B cell (primary cell): ENCODE data around the gene IL1R2. TPM values are rescaled to one million over a fixed set of nuclear protein-coding genes. Genes with fewer than 3 reads are reported as not detected.

ENCODE experiments used
- ATAC-seq: fragments of 200-7000 bp; cut with Tn5 transposase; one replicate; pipeline ENCODE4 v1.10.0; 2021; ENCODE audit warnings: low read depth, mild to moderate bottlenecking, moderate number of reproducible peaks, moderate library complexity
- CTCF ChIA-PET: fragments of 350-600 bp; sonication (Branson Sonifier 250); formaldehyde crosslinking; loops from one replicate; lab custom pipeline; 2021; ENCODE audit warnings: antibody characterized with exemption, inconsistent platforms; lab: Charles Lee
- POLR2A ChIA-PET: fragments of 350-600 bp; sonication (Branson Sonifier 250); formaldehyde crosslinking; loops from one replicate; lab custom pipeline; 2021; ENCODE audit warnings: antibody characterized with exemption; lab: Charles Lee
- DNase-seq: peaks from one replicate; pipeline ENCODE4 v3.0.0; 2013
- H2AFZ ChIP-seq: 2 replicates; pipeline ENCODE4 v1.6.1; 2012; ENCODE audit warnings: mild to moderate bottlenecking, low read depth, low read length; ENCODE audit not compliant: insufficient read depth, poor library complexity, severe bottlenecking
- H3K27ac ChIP-seq, 2 donors: 1 replicate in 1 of 2; 2 replicates in 1 of 2; pipeline ENCODE4 v1.5.1; 2012 to 2013; ENCODE audit warnings: low read length in 2 of 2, mild to moderate bottlenecking in 2 of 2, moderate library complexity in 1 of 2
- H3K27me3 ChIP-seq, 4 experiments: fragments of 200-600 bp in 1 of 4; sonication (generic) in 1 of 4; replicated peaks in 1 of 4; 1 replicate in 2 of 4; 2 replicates in 2 of 4; pipeline versions ENCODE4 v1.6.1 to v1.7.0; 2013 to 2016; ENCODE audit warnings: low read length in 3 of 4, mild to moderate bottlenecking in 2 of 4, mixed read lengths in 1 of 4, moderate library complexity in 1 of 4; ENCODE audit not compliant: insufficient read depth in 4 of 4, control insufficient read depth in 3 of 4; ENCODE audit errors: control extremely low read depth in 1 of 4
- H3K36me3 ChIP-seq, 2 experiments: replicated peaks in 1 of 2; 1 replicate in 1 of 2; 2 replicates in 1 of 2; pipeline versions ENCODE4 v1.6.1 to v1.7.1; 2013; ENCODE audit warnings: low read length in 1 of 2; ENCODE audit not compliant: insufficient read depth in 2 of 2, control insufficient read depth in 1 of 2; ENCODE audit errors: control extremely low read depth in 1 of 2, extremely low read depth in 1 of 2
- H3K4me1 ChIP-seq, 2 donors: fragments of 200-600 bp in 1 of 2; sonication (generic) in 1 of 2; 1 replicate in 1 of 2; 2 replicates in 1 of 2; pipeline versions ENCODE4 v1.5.1 to v1.6.1; 2013 to 2017; ENCODE audit warnings: low read length in 2 of 2; ENCODE audit not compliant: control insufficient read depth in 2 of 2, insufficient read depth in 2 of 2
- H3K4me2 ChIP-seq: replicated peaks from 2 replicates; pipeline ENCODE3; 2012; ENCODE audit warnings: mild to moderate bottlenecking, low read depth, low read length; ENCODE audit not compliant: poor library complexity, severe bottlenecking
- H3K4me3 ChIP-seq, 5 experiments: fragments of 200-600 bp in 1 of 5; sonication (generic) in 1 of 5; 1 replicate in 3 of 5; 2 replicates in 2 of 5; pipeline versions ENCODE4 v1.5.1 to v1.7.0; 2011 to 2016; ENCODE audit warnings: low read length in 4 of 5, mild to moderate bottlenecking in 4 of 5, low read depth in 2 of 5, control low read depth in 1 of 5, moderate library complexity in 1 of 5; ENCODE audit not compliant: insufficient read depth in 1 of 5; ENCODE audit errors: control extremely low read depth in 1 of 5, extremely low read depth in 1 of 5
- H3K79me2 ChIP-seq: fragments of 200-600 bp; sonication (generic); one replicate; pipeline ENCODE4 v1.6.0; 2016; ENCODE audit warnings: low read length; ENCODE audit not compliant: control insufficient read depth, insufficient read depth
- H3K9ac ChIP-seq: fragments of 200-600 bp; sonication (generic); 2 replicates; pipeline ENCODE4 v1.6.1; 2017; ENCODE audit warnings: mild to moderate bottlenecking, low read length, moderate library complexity
- H3K9me3 ChIP-seq, 3 donors: one replicate each; pipeline versions ENCODE4 v1.6.1 to v1.7.1; 2013; ENCODE audit warnings: low read length in 2 of 3; ENCODE audit not compliant: control insufficient read depth in 2 of 3, insufficient read depth in 1 of 3; ENCODE audit errors: control extremely low read depth in 1 of 3
- H4K20me1 ChIP-seq: 2 replicates; pipeline ENCODE4 v1.6.0; 2012; ENCODE audit warnings: mild to moderate bottlenecking, low read length; ENCODE audit not compliant: insufficient read depth, control insufficient read depth, poor library complexity, severe bottlenecking
- H3K27ac Mint-ChIP-seq: one replicate; pipeline ENCODE4 v1.8.0; 2021; ENCODE audit warnings: mixed read lengths
- H3K27me3 Mint-ChIP-seq: one replicate; pipeline ENCODE4 v1.8.0; 2021; ENCODE audit warnings: mixed read lengths
- H3K4me1 Mint-ChIP-seq: one replicate; pipeline ENCODE4 v1.8.0; 2021; ENCODE audit warnings: mixed read lengths
- H3K4me3 Mint-ChIP-seq: one replicate; pipeline ENCODE4 v1.8.0; 2021; ENCODE audit warnings: mixed read lengths
- H3K9me3 Mint-ChIP-seq: one replicate; pipeline ENCODE4 v1.8.0; 2022; ENCODE audit warnings: mixed read lengths; ENCODE audit not compliant: insufficient read depth
- EZH2 ChIP-seq: IDR thresholded peaks from 2 replicates; pipeline ENCODE4 v1.6.1; 2012; ENCODE audit warnings: borderline replicate concordance, low read depth, mild to moderate bottlenecking, moderate library complexity, low read length; ENCODE audit not compliant: insufficient read depth, poor library complexity, severe bottlenecking
- WGBS: methylation state at CpG from one replicate; pipeline ENCODE4 v1.1.5; 2013; ENCODE audit warnings: missing lambda C conversion rate; ENCODE audit not compliant: insufficient coverage; 5-methylcytosine and 5-hydroxymethylcytosine counted together
- intact Hi-C: fragments of 100-400 bp; cut with micrococcal nuclease; formaldehyde crosslinking; loops from one replicate; pipeline ENCODE4 v1.10.0; 2022
- polyA plus RNA-seq: library from polyadenylated mRNA; depleted of rRNA; stranded (reverse); fragments of >200 nt; gene quantifications from 2 replicates; pipeline ENCODE4 v1.2.3, GENCODE V29; 2012
- total RNA-seq, 2 donors: library from RNA; stranded (reverse); fragments of 120-200 nt in 1 of 2; gene quantifications; 1 replicate in 1 of 2; 2 replicates in 1 of 2; pipeline versions ENCODE4 v1.2.3 to v1.2.4, GENCODE V29; 2013 to 2022
- TF ChIP-seq, protein P1 (sequence below): fragments of 200-600 bp; IDR thresholded peaks from one replicate; pipeline ENCODE4 v1.8.0; 2022; ENCODE audit warnings: antibody characterized with exemption, mild to moderate bottlenecking

The IL1R2 gene
- total and polyA plus RNA-seq, 2 donors (not counting 1 experiment from before 2014, with no cell fraction given): not detected

DNA sequence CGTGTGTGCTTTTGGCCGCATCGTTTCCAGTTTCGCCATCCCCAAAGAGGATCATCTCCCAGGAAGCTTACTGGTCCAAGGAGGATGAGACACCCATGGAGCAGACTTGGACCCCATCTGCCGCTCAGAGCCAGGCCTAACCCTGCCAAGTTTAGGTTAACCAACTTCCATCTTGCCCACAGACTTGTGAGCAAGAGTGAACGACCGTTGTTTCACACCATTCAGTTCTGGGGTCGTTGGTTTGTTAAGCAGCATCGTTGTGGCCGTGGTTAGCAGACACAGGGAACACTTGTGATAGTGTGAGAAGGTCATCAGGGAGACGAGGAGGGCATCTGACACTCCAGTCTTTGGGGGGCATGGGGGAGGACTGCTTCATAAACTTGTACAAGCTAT, 15.1 kb downstream of the IL1R2 start:
- TF ChIP-seq, protein P1, sequence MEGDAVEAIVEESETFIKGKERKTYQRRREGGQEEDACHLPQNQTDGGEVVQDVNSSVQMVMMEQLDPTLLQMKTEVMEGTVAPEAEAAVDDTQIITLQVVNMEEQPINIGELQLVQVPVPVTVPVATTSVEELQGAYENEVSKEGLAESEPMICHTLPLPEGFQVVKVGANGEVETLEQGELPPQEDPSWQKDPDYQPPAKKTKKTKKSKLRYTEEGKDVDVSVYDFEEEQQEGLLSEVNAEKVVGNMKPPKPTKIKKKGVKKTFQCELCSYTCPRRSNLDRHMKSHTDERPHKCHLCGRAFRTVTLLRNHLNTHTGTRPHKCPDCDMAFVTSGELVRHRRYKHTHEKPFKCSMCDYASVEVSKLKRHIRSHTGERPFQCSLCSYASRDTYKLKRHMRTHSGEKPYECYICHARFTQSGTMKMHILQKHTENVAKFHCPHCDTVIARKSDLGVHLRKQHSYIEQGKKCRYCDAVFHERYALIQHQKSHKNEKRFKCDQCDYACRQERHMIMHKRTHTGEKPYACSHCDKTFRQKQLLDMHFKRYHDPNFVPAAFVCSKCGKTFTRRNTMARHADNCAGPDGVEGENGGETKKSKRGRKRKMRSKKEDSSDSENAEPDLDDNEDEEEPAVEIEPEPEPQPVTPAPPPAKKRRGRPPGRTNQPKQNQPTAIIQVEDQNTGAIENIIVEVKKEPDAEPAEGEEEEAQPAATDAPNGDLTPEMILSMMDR: no peak
- TF ChIP-seq EZH2: no peak
- Histone ChIP-seq H3K4me3 (no peak overlapping the region), H3K79me2 (no peaks in the 10 kb centered on the region), H3K27ac (no peak overlapping the region), H3K27me3 (peaks cover 0 to 6% (median 0%) of the 10 kb centered on the region in 4 experiments), H3K36me3 (no peaks in the 10 kb centered on the region), H2AFZ (no peak overlapping the region), H3K9ac (no peak overlapping the region), H3K4me1 (peaks cover 0 to 9% of the 10 kb centered on the region in 2 donors), H3K9me3 (no peaks in the 10 kb centered on the region), H3K4me2 (no peak overlapping the region), H4K20me1 (no peaks in the 10 kb centered on the region)
- H3K27ac Mint-ChIP-seq: no peak overlapping the region
- WGBS: 91% methylated on average over 11 of the region's 11 CpGs
- H3K4me1 Mint-ChIP-seq: peaks cover 11% of the 10 kb centered on the region
- ATAC-seq (no peak), DNase-seq (no peak)
- H3K27me3 Mint-ChIP-seq: peaks cover 5% of the 10 kb centered on the region
- H3K4me3 Mint-ChIP-seq: no peak overlapping the region
- no peaks in the 10 kb centered on the region for H3K9me3 Mint-ChIP-seq
- ChIA-PET CTCF (interaction anchor here (0.8 to 3.1 kb wide), 6 partner anchors 11 to 437 kb away, joined by 3 to 17 read pairs (median 7); no protein-coding TSS in a partner anchor), POLR2A (no interaction called here)
- intact Hi-C loops: no loop called here

DNA sequence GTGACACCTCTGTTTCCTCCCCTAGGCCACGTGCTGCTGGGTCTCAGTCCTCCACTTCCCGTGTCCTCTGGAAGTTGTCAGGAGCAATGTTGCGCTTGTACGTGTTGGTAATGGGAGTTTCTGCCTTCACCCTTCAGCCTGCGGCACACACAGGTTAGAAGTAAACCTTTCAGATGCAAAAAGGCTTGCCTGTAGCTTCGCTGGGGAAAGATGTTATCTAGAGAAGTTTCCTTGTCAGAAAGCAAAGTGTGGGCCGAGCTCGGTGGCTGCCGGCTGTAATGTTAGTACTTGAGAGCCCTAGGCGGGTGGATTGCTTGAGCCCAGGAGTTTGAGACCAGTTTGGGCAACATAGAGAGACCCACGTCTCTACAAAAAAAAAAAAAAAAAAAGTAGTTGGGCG, 16.7 kb downstream of the IL1R2 start:
- DNase-seq: no peak
- no peak overlapping the region for H3K4me3 ChIP-seq
- H2AFZ ChIP-seq: no peak overlapping the region
- Mint-ChIP-seq H3K4me3 (no peak overlapping the region), H3K27me3 (peaks cover 5% of the 10 kb centered on the region), H3K27ac (no peak overlapping the region), H3K4me1 (peaks cover 11% of the 10 kb centered on the region), H3K9me3 (peaks cover under 1% of the 10 kb centered on the region)
- H4K20me1 ChIP-seq: no peaks in the 10 kb centered on the region
- H3K9me3 ChIP-seq: peaks cover 0 to 1% (median 0%) of the 10 kb centered on the region in 3 donors
- peaks cover 0 to 9% of the 10 kb centered on the region in 2 donors for H3K4me1 ChIP-seq
- no peaks in the 10 kb centered on the region for H3K79me2 ChIP-seq
- no peak for ATAC-seq
- H3K36me3 ChIP-seq: no peaks in the 10 kb centered on the region
- POLR2A ChIA-PET: no interaction called here
- CTCF ChIA-PET: interaction anchor here (1.4 to 3.1 kb wide), 2 partner anchors 12 to 232 kb away, joined by 5 to 14 read pairs; no protein-coding TSS in a partner anchor
- peaks cover 0 to 6% (median 0%) of the 10 kb centered on the region in 4 experiments for H3K27me3 ChIP-seq
- intact Hi-C loops: no loop called here
- no peak for TF ChIP-seq EZH2
- TF ChIP-seq, protein P1: no peak
- WGBS: 91% methylated on average over 9 of the region's 12 CpGs
- no peak overlapping the region for H3K27ac ChIP-seq
- no peak overlapping the region for H3K4me2 ChIP-seq
- no peak overlapping the region for H3K9ac ChIP-seq
